ENCODE data around the gene PSME1.

Gene PSME1

GRCh38 chr14:24167469-24168114, 31.6 kb downstream of the PSME1 start:
- TF ChIP-seq ZFX (IDR thresholded peaks at IDR 0.05) (no peak), CTCF (conservative IDR thresholded peaks at IDR 0.05) (no peak)
- no peak overlapping the region for H3K27ac ChIP-seq

- H3K27ac ChIP-seq: no peak within 1 kb of the TSS
- TF ChIP-seq ZFX (IDR thresholded peaks at IDR 0.05): no peak
- no peak for TF ChIP-seq CTCF (conservative IDR thresholded peaks at IDR 0.05)
These were observed 35.6 kb downstream of the PSME1 start, which contains the start of gene REC8 for GRCh38 chr14:24171422-24172260. Gene REC8, plus strand, starts transcription at chr14:24172080. Its CDS starts 473 bp downstream, at chr14:24172553.

DNA sequence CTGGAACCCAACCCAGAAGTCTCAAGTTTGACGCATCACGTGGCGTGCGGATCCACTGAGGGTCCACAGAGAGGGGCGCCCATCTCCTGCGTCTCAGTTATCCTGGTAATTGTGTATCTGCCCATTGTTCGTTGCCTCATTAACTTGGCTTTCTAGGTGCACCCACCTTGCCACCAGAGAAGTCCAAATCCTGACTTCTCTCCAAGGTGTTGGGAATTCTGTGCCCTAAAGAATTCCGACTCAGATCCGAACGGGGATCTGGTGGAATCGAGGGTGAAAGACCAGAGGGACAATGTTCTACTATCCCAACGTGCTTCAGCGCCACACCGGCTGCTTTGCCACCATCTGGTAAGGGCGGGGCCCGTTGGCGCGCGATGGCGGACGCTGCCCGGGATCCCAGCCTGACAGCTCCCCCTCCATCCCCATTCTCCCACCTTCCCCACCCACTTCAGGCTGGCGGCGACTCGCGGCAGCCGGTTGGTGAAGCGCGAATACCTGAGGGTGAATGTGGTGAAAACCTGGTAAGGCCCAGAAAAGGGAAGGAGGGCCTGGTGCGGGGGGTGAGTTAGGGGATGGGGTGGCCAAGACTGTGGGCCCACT, 36.4 kb downstream of the PSME1 start:
- TF ChIP-seq ZFX (IDR thresholded peaks at IDR 0.05) (no peak), CTCF (conservative IDR thresholded peaks at IDR 0.05) (no peak)
- no peak overlapping the region for H3K27ac ChIP-seq

GRCh38 chr14:24172871-24173281, 36.9 kb downstream of the PSME1 start:
- no peak for TF ChIP-seq ZFX (IDR thresholded peaks at IDR 0.05)
- no peak overlapping the region for H3K27ac ChIP-seq

DNA sequence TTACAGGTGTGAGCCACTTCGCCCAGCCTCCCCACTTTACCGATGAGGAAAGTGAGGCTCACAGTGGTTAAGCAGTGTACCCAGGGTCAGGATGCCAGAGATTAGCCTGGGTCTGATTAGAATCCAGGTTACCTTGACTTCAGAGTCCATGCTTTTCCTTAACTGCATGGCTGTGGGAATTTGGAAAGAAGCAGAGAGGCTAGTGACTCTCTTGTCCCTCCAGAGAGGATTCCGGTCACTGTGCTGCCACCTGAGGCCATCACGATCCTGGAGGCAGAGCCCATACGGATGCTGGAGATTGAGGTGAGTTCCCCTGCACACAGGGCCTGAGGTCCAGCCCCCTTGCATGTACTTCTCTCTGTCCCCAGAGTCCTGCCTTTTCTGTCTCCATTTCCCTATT, 40.6 kb downstream of the PSME1 start:
- no peak overlapping the region for H3K27ac ChIP-seq
- no peak for TF ChIP-seq ZFX (IDR thresholded peaks at IDR 0.05)
- TF ChIP-seq CTCF (conservative IDR thresholded peaks at IDR 0.05): no peak

DNA sequence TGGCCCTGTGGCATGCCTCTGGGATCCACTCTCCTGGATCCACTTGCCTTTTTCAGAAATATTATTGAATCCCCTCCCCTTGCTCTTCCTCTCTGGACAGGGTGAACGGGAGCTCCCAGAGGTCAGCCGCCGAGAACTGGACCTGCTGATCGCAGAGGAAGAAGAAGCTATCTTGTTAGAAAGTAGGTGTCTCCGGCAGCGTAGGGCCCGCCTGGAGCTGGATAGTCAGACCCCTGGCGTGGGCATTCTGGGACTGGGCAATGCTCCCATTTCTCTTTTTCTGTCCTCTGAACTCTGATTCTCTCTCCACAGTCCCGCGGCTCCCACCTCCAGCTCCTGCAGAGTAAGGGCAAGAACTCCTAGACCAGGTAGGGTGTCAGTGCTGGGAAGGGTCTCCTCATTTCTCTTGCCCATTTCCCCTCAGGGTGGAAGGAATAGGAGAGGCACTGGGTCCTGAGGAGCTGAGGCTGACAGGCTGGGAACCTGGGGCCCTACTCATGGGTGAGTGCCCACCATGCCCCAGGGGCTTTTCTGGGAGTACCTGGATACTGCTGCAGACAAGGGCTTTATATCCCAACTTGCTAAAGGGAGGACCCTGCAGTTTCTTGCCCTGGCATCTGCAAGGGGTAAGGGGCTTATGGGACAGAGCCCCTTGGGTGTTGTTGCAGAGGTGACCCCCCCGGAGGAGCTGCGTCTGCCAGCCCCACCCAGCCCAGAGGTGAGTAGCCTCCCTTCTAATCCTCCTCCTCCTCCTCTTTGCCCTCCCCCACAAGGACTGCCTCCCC, 41.2 kb downstream of the PSME1 start:
- TF ChIP-seq CTCF (conservative IDR thresholded peaks at IDR 0.05) (no peak), ZFX (IDR thresholded peaks at IDR 0.05) (no peak)
- H3K27ac ChIP-seq: no peak overlapping the region

DNA sequence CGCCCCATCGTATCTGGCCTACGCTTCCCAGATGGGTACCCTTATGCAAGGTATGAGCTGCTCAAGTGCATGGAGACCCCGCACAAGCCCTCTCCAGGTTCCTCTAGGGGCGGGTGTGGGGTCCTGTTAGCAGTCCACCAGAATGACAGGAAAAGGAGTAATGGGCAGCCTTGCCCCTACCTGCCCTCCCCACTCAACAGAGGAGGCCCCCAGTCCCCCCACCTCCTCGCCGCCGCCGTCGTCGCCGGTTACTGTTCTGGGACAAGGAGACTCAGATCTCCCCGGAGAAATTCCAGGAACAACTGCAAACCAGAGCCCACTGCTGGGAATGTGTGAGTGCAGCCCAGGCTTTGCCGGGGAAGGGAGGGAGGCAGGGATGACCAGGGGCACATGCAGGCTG, 41.9 kb downstream of the PSME1 start:
- TF ChIP-seq ZFX (IDR thresholded peaks at IDR 0.05): no peak
- no peak for TF ChIP-seq CTCF (conservative IDR thresholded peaks at IDR 0.05)
- H3K27ac ChIP-seq: no peak overlapping the region

Measured in C4-2B (cell line).